ENCODE data around the gene BCAS3. TPM values are rescaled to one million over a fixed set of nuclear protein-coding genes. Genes with fewer than 3 reads are reported as not detected.

BCAS3 gene
- total RNA-seq, 2 experiments from 2014 or later: 5.1 to 6.9 TPM

DNA sequence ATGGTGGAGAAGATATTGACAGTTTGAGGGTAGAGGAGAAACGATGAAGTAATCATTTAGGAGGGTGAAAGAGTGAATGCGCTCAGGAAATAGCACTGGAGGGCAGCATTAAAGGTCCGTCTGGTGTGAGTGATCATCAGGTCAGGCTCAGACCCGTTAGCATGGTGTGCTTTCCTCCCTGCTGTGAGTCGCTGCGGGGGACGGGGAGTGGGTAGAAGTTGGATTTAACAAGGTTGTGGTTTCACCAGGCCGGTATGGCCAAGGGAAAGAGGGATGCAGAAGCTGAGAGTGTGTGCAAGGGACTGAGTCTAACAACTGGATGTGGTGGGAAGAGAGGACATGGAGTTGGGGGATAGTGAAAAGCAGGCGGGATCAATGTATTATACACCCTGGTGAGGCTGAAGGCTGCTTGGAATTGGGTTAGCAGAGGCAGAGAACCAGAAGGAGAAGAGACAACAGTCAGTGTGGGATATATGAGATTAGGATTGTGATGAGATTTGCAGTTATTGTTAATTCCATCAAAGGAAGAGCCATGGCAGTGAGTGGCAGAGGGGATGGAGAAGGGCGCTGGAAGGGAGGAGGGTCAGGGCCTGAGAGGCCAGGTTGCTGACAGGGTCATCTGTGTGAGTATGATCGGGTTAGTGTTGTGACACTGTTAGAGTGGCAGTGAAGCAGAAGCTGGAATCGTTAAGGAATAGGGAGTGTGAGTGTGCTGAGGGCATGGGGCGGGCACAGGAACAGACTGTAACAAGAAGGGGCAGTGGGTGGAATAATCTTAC is 663.0 kb downstream of the BCAS3 start:
- Mint-ChIP-seq H3K9me3 (no peaks in the 10 kb centered on the region), H3K36me3 (ENCODE audit: low read depth) (no peaks in the 10 kb centered on the region), H3K4me3 (no peak overlapping the region), H3K27ac (no peak overlapping the region), H3K4me1 (ENCODE audit: low read depth) (no peaks in the 10 kb centered on the region), H3K27me3 (no peaks in the 10 kb centered on the region)
- no peak for ATAC-seq
- TF ChIP-seq, protein P1, sequence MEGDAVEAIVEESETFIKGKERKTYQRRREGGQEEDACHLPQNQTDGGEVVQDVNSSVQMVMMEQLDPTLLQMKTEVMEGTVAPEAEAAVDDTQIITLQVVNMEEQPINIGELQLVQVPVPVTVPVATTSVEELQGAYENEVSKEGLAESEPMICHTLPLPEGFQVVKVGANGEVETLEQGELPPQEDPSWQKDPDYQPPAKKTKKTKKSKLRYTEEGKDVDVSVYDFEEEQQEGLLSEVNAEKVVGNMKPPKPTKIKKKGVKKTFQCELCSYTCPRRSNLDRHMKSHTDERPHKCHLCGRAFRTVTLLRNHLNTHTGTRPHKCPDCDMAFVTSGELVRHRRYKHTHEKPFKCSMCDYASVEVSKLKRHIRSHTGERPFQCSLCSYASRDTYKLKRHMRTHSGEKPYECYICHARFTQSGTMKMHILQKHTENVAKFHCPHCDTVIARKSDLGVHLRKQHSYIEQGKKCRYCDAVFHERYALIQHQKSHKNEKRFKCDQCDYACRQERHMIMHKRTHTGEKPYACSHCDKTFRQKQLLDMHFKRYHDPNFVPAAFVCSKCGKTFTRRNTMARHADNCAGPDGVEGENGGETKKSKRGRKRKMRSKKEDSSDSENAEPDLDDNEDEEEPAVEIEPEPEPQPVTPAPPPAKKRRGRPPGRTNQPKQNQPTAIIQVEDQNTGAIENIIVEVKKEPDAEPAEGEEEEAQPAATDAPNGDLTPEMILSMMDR (IDR thresholded peaks at IDR 0.05): no peak
- DNase-seq: no peak
- POLR2A ChIA-PET: no interaction called here
- CTCF ChIA-PET: no interaction called here
- intact Hi-C loops (cut with micrococcal nuclease): no loop called here

DNA sequence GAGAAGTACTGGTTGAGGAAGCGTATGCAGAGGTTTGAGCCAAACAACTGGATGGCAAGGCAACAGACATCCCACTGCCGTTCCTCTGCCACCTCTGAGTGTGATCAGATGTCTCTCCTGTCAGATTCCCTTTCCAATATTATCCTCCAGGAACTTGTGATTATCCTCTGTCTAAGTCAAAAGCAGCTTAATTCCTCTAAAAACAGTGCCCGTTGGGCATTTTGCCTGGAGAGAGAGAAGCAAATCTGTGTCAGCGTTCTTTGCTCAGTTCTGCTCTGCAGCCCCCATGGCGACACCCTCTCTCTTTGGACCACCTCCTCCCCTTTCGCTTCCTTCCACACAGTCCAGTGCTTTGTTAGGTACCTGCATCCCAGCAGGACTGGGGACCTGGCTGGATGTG is 665.9 kb downstream of the BCAS3 start:
- DNase-seq (no peak), ATAC-seq (no peak)
- Mint-ChIP-seq H3K36me3 (ENCODE audit: low read depth) (no peaks in the 10 kb centered on the region), H3K9me3 (no peaks in the 10 kb centered on the region), H3K27me3 (no peaks in the 10 kb centered on the region), H3K4me3 (no peak overlapping the region), H3K4me1 (ENCODE audit: low read depth) (no peaks in the 10 kb centered on the region), H3K27ac (no peak overlapping the region)
- ChIA-PET POLR2A (interaction anchor here (0.6 kb wide), 1 partner anchor 9 kb away, joined by 3 read pairs; no protein-coding TSS in a partner anchor), CTCF (no interaction called here)
- intact Hi-C loops (cut with micrococcal nuclease): no loop called here
- TF ChIP-seq, protein P1 (IDR thresholded peaks at IDR 0.05): no peak

DNA sequence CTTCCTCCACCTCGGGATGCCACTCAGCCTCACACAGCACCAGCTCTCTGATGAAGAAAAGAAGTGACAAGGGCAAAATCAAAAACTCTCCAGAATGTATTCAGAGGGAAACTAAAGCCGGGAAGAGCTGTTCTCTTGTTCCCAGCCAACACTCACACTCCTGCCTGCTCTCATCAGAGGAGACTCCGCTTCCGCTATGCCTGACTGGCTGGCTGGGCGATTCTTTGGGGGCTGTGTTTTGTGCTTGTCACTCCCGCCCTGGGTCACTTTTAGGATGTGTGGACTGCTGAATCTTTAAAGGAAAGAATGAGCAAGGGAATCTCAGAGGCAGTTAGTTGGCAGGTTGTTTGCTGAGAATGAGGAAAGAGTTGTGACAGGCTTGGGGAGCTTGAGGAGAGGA is 667.4 kb downstream of the BCAS3 start:
- CTCF ChIA-PET: interaction anchor here (1.6 kb wide), 1 partner anchor 14 kb away, joined by 7 read pairs; no protein-coding TSS in a partner anchor
- no peak overlapping the region for H3K27ac Mint-ChIP-seq
- H3K36me3 Mint-ChIP-seq (ENCODE audit: low read depth): no peaks in the 10 kb centered on the region
- H3K27me3 Mint-ChIP-seq: no peaks in the 10 kb centered on the region
- no peaks in the 10 kb centered on the region for H3K9me3 Mint-ChIP-seq
- no peak for DNase-seq
- no peak overlapping the region for H3K4me3 Mint-ChIP-seq
- ATAC-seq: no peak
- no peaks in the 10 kb centered on the region for H3K4me1 Mint-ChIP-seq (ENCODE audit: low read depth)
- TF ChIP-seq, protein P1 (IDR thresholded peaks at IDR 0.05): no peak
- POLR2A ChIA-PET: interaction anchor here (0.8 kb wide), 1 partner anchor 10 kb away, joined by 3 read pairs; no protein-coding TSS in a partner anchor
- intact Hi-C loops (cut with micrococcal nuclease): no loop called here

DNA sequence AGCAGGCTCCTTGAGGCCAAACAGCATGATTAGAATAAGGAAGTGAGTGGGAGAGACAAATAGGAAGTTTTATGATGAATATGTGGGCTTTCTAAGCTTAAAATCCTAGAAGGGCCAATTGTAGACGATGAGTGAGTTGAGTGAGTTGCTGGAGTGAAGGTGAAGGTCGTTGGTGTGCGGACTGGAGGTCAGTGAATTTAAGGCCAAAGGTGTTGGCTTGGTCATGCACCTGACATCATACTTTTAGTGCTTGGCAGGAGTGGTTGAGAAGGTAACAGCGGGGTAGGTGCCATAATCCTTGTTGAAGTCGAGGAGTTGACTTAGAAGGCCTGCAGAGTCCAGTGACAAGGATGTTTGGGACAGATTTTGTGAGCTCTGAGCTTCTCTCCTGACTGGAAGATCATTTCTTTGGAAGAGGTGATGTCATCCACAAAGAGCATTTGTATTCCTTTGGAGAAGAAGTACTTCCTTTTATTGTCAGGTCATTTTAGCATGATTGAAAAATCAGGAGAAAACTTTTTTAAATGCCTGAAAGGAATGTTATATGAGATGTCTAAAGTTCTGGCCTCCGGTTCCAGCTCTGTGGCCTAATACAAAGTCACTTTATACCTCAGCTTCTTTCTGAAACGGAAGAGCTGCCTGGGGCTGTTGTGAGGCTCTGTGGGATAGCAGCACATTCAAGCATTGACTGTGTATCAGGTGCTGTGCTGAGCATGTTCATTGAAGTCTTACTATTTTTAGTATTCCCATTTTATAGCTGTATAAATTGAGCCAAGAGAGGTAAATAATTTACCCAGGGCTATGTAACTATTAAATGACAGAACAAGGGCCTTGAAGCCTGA is 668.4 kb downstream of the BCAS3 start:
- H3K27me3 Mint-ChIP-seq: no peaks in the 10 kb centered on the region

More for the DNA sequence above, 668.4 kb downstream of the BCAS3 start:
- ChIA-PET CTCF (interaction anchor here (1.0 to 1.6 kb wide), 2 partner anchors 13 to 25 kb away, joined by 3 to 7 read pairs; no protein-coding TSS in a partner anchor), POLR2A (interaction anchor here (0.8 kb wide), 1 partner anchor 10 kb away, joined by 3 read pairs; no protein-coding TSS in a partner anchor)
- H3K4me3 Mint-ChIP-seq: no peak overlapping the region
- H3K36me3 Mint-ChIP-seq (ENCODE audit: low read depth): no peaks in the 10 kb centered on the region
- TF ChIP-seq, protein P1 (IDR thresholded peaks at IDR 0.05): no peak
- H3K4me1 Mint-ChIP-seq (ENCODE audit: low read depth): no peaks in the 10 kb centered on the region
- DNase-seq: no peak
- intact Hi-C loops (cut with micrococcal nuclease): no loop called here
- no peak overlapping the region for H3K27ac Mint-ChIP-seq
- ATAC-seq: no peak
- no peaks in the 10 kb centered on the region for H3K9me3 Mint-ChIP-seq

All from activated CD8-positive, alpha-beta T cell treated with anti-CD3 and anti-CD28 coated beads for 36 hours (primary cell).